Psoas muscle (tissue), 8 donors: ENCODE data around the gene TRAPPC6A. TPM values are rescaled to one million over a fixed set of nuclear protein-coding genes. Genes with fewer than 3 reads are reported as not detected.

Experiments
- ATAC-seq, 4 donors: fragments of 200-7000 bp; cut with Tn5 transposase; one replicate each; pipeline ENCODE4 v1.9.1; 2020; ENCODE audit warnings: moderate library complexity in 3 of 4, mild to moderate bottlenecking in 2 of 4
- DNase-seq, 2 donors: peaks; one replicate each; pipeline ENCODE4 v3.0.0-alpha.2; 2020
- H3K27ac ChIP-seq: fragments of 200-600 bp; one replicate; pipeline ENCODE4 v1.8.0; 2022
- H3K27me3 ChIP-seq, 3 donors: fragments of 200-600 bp in 1 of 3; one replicate each; pipeline versions ENCODE4 v1.6.1 to v1.8.0; 2013 to 2022; ENCODE audit warnings: low read length in 2 of 3, mild to moderate bottlenecking in 2 of 3, moderate library complexity in 1 of 3; ENCODE audit not compliant: insufficient read depth in 3 of 3
- H3K36me3 ChIP-seq, 2 donors: fragments of 200-600 bp in 1 of 2; one replicate each; pipeline versions ENCODE4 v1.6.1 to v1.8.0; 2013 to 2022; ENCODE audit warnings: low read depth in 1 of 2, mild to moderate bottlenecking in 1 of 2, moderate library complexity in 1 of 2; ENCODE audit not compliant: insufficient read depth in 1 of 2
- H3K4me1 ChIP-seq: fragments of 200-600 bp; one replicate; pipeline ENCODE4 v1.8.0; 2022
- H3K4me3 ChIP-seq: fragments of 200-600 bp; one replicate; pipeline ENCODE4 v1.8.0; 2022; ENCODE audit warnings: mild to moderate bottlenecking
- H3K9me3 ChIP-seq: fragments of 200-600 bp; one replicate; pipeline ENCODE4 v1.8.0; 2022
- WGBS, 3 donors: extraction: QIAGEN DNeasy Blood & Tissue Kit; methylation state at CpG; one replicate each; pipeline versions ENCODE4 v1.1.6 to v1.1.7; 2013; 5-methylcytosine and 5-hydroxymethylcytosine counted together
- intact Hi-C, 2 donors: fragments of 100-400 bp; cut with DNase I; formaldehyde crosslinking; loops; one replicate each; pipeline versions ENCODE4 v1.11.0 to v1.14.2; 2022
- polyA plus RNA-seq, 3 donors: library from polyadenylated mRNA; stranded (reverse); fragments of 200-250 nt; gene quantifications; one replicate each; pipeline ENCODE4 v1.2.3, GENCODE V29; 2013
- total RNA-seq, 4 donors: library from RNA; stranded (reverse); fragmentation: NEBNext Ultra II Directional in 2 of 4; extraction: Animal tissue kit (Norgen Biotek cat#: 25700) in 2 of 4; gene quantifications; one replicate each; pipeline versions ENCODE4 v1.2.1 to v1.2.4, GENCODE V29; 2021 to 2023
- TF ChIP-seq, protein P1 (sequence below): fragments of 200-600 bp; IDR thresholded peaks from one replicate; pipeline ENCODE4 v1.8.0; 2022; ENCODE audit warnings: antibody characterized with exemption
- donor health status: healthy with polysubstance abuse.
- donor health status: DM: no; HTN: no; CAD: no; lungs with moderate emphysema.
- donor health status: Bipolar disorder and iron deficiency.
- donor health status: healthy.
- donor health status: DM: yes; HTN: yes; CAD: no.
- donor health status: DM: no; HTN: no; CAD: no.
- donor health status: DM: no; HTN: no; CAD: no.
- donor health status: DM: yes; HTN: yes; CAD: no.

TRAPPC6A gene
- total and polyA plus RNA-seq, 7 donors: 10.8 to 42.2 (median 14.5) TPM

DNA sequence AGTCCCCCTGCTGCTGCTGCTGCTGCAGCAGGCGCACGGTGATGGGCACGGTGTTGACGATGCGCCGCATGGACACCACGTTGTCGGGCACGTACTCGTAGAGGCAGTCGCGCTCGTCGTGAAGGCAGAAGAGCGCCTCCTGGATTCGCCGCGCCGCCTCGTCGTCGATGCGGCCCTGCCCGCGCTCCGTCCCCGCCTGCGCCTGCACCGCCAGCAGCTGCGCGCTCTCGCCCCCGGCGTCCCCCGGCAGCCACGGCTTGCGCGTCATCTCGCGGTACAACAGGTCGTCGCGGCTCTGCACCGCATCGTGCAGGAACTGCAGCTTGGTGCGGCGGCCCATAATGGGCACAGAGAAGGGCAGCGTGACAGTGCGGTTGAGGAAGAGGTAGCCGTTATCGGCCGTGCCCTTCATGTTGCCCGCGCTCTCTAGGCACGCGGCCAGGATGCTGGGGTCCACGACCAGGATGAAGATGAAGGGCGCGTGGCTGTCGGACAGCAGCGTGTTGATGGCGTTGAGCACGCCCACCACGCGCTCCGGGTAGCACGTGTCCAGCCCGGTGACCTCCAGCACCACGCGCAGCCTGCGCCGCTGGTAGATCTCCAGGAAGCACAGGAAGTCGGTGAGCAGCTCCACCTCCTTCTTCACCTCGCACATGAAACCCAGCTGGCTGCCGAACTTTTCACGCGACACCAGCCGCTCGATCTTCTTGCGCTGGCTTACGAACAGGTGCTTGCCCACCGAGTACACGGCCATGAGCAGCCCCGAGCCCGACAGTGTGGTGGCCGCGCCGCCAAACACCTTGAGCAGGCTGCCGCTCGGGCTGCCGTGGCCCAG lies 25.3 kb downstream of the TRAPPC6A start:
- Histone ChIP-seq H3K9me3 (no peaks in the 10 kb centered on the region), H3K27me3 (peaks cover 0 to 32% (median 10%) of the 10 kb centered on the region in 3 donors), H3K4me3 (peak overlapping the region; percentile 56), H3K36me3 (no peaks in the 10 kb centered on the region), H3K27ac (no peak overlapping the region), H3K4me1 (peaks cover 20% of the 10 kb centered on the region)
- ATAC-seq: peak; percentile 49 to 73 (median 70)
- TF ChIP-seq, protein P1, sequence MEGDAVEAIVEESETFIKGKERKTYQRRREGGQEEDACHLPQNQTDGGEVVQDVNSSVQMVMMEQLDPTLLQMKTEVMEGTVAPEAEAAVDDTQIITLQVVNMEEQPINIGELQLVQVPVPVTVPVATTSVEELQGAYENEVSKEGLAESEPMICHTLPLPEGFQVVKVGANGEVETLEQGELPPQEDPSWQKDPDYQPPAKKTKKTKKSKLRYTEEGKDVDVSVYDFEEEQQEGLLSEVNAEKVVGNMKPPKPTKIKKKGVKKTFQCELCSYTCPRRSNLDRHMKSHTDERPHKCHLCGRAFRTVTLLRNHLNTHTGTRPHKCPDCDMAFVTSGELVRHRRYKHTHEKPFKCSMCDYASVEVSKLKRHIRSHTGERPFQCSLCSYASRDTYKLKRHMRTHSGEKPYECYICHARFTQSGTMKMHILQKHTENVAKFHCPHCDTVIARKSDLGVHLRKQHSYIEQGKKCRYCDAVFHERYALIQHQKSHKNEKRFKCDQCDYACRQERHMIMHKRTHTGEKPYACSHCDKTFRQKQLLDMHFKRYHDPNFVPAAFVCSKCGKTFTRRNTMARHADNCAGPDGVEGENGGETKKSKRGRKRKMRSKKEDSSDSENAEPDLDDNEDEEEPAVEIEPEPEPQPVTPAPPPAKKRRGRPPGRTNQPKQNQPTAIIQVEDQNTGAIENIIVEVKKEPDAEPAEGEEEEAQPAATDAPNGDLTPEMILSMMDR: no peak
- intact Hi-C loops: no loop called here
- peak; percentile 45 to 67 for DNase-seq
- 1 to 2% (median 1%) methylated on average over 75 to 91 of the region's 91 CpGs for WGBS, 3 donors

DNA sequence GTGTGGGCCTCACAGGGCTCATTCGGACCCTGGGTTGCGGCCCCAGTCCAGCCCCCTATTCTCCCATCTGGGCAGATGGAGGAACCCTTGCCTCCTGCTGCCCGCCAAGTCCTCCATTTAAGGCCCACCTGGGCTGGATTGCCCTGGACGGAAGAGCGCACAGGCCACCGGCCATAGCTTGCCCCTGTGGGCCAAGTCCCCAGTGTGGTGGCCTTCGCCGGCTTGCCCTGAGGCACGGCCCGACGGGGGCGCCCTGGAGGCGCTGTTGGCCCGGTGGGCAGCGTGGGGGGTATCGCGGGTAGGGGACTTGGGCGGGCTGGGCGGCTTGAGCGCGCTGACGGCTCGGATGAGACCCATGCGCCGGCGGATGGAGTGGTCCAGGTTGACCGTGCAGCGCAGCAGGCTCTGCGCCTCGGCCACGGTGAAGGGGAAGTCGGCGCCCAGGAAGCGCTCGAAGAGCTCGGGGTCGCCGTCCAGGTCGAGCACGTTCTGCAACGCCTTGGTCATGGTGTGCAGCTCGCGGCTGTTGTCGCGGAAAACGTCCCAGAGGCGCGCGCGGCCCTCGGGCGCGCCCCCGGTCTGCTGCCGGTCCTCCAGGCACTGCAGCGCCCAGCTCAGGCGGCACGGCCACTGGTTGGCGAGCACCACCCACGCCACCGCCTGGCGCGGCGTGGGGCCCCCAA lies 26.1 kb downstream of the TRAPPC6A start:
- intact Hi-C loops: no loop called here
- TF ChIP-seq, protein P1: no peak
- no peak for DNase-seq
- 9 to 13% (median 9%) methylated on average over 46 to 64 of the region's 64 CpGs for WGBS, 3 donors
- Histone ChIP-seq H3K27me3 (peaks cover 0 to 32% (median 9%) of the 10 kb centered on the region in 3 donors), H3K4me1 (peaks cover 20% of the 10 kb centered on the region), H3K36me3 (no peaks in the 10 kb centered on the region), H3K9me3 (no peaks in the 10 kb centered on the region), H3K4me3 (peak overlapping the region; percentile 56), H3K27ac (no peak overlapping the region)
- ATAC-seq: peak in 2 of 4 donors; percentile 1 to 10

DNA sequence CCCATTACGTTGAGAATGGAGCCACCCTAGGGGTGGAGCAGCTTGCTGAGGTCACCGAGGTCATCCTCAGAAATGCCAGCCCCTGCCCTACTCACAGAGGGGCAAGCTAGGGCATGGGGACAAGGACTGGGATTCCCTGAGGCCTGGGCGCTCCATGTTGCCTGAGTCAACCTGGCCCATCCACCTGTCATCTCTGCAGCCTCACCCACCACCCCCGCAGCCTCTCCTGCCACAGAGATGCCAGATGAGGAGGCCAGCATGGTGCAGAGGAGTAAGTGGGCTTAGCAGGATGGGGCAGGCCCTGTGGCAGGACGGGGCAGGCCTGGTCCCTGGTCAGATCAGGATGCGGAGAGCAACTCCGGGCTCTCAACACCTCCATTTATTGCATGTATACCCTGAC lies 26.7 kb downstream of the TRAPPC6A start:
- intact Hi-C loops: no loop called here
- H3K9me3 ChIP-seq: no peaks in the 10 kb centered on the region
- TF ChIP-seq, protein P1: no peak
- ATAC-seq (no peak), DNase-seq (no peak)
- WGBS, 3 donors: 77 to 83% (median 78%) methylated on average over 7 of the region's 7 CpGs
- peaks cover 20% of the 10 kb centered on the region for H3K4me1 ChIP-seq
- H3K27me3 ChIP-seq: peaks cover 0 to 32% (median 9%) of the 10 kb centered on the region in 3 donors
- H3K4me3 ChIP-seq: peak overlapping the region; percentile 56
- H3K27ac ChIP-seq: no peak overlapping the region
- peaks cover 0 to 4% of the 10 kb centered on the region in 2 donors for H3K36me3 ChIP-seq

DNA sequence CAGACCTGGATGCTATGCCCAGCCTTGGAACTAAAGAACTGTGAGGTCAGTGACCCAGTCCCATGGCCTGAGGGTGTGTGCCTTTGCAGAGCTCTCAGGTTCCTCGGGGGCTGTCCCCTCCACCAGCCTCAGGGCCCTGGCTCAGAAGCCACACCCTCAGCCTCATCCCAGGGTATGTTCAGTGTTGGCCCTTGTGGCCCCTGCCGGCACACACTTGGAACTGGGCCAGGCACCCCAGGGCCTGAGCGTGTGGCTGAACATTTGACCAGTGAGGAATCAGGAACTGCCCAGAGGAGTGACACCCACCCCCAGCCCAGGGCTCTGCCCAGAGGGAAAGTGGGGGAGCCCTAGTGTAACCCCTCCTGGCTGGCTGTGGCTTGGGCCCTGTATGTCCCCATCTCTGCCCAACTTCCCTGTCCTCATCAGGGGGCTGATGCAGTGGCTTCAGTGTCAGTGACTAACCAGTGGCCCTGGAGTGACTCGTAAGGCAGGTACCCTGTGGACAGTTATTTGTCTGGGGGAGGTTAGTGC lies 27.2 kb downstream of the TRAPPC6A start:
- TF ChIP-seq, protein P1: no peak
- H3K4me3 ChIP-seq: no peak overlapping the region
- no peaks in the 10 kb centered on the region for H3K9me3 ChIP-seq
- DNase-seq: no peak
- WGBS, 3 donors: 54 to 66% (median 55%) methylated on average over 4 of the region's 4 CpGs
- peaks cover 20% of the 10 kb centered on the region for H3K4me1 ChIP-seq
- H3K27me3 ChIP-seq: peaks cover 0 to 32% (median 9%) of the 10 kb centered on the region in 3 donors
- H3K27ac ChIP-seq: no peak overlapping the region
- intact Hi-C loops: no loop called here
- peaks cover 0 to 9% of the 10 kb centered on the region in 2 donors for H3K36me3 ChIP-seq
- no peak for ATAC-seq
